ENCODE measurements around the gene KRTAP20-3. TPM values are rescaled to one million over a fixed set of nuclear protein-coding genes. Genes with fewer than 3 reads are reported as not detected.

KRTAP20-3 gene
- total and polyA plus RNA-seq, 2 experiments from 2014 or later: not detected

- Histone ChIP-seq H3K9me2 (replicated peaks; ENCODE audit: insufficient read depth) (no peaks in the 10 kb centered on the region), H3K9me3 (ENCODE audit: low read depth) (no peaks in the 10 kb centered on the region), H3K4me2 (no peak overlapping the region), H3K27ac (no peak overlapping the region), H3K79me2 (no peaks in the 10 kb centered on the region), H3K4me1 (ENCODE audit: insufficient read depth) (no peaks in the 10 kb centered on the region), H3K4me3 (no peak overlapping the region), H4K20me1 (ENCODE audit: insufficient read depth, poor library complexity, severe bottlenecking) (no peaks in the 10 kb centered on the region), H3K36me3 (replicated peaks; ENCODE audit: insufficient read depth, low read depth) (no peaks in the 10 kb centered on the region), H3K27me3 (no peaks in the 10 kb centered on the region), H2AFZ (no peak overlapping the region)
- WGBS (ENCODE audit: low lambda C conversion rate, missing lambda C conversion rate): 85% methylated on average over 4 of the region's 4 CpGs
- no peak for TF ChIP-seq EZH2 (IDR thresholded peaks at IDR 0.05; ENCODE audit: borderline replicate concordance)
- no peak for TF ChIP-seq EZH2phosphoT487 (IDR thresholded peaks at IDR 0.05; ENCODE audit: low read depth, severe bottlenecking, unreplicated experiment)
- no peak for TF ChIP-seq CTCF (IDR thresholded peaks at IDR 0.05; ENCODE audit: poor library complexity)
- DNase-seq (ENCODE audit: low spot score): no peak
Measured at GRCh38 chr21:30625449-30626165, 17.1 kb upstream of the KRTAP20-3 start.

GRCh38 chr21:30628109-30628508, 14.6 kb upstream of the KRTAP20-3 start:
- Histone ChIP-seq H3K4me1 (ENCODE audit: insufficient read depth) (no peaks in the 10 kb centered on the region), H3K27me3 (no peaks in the 10 kb centered on the region), H2AFZ (no peak overlapping the region), H3K4me2 (no peak overlapping the region), H4K20me1 (ENCODE audit: insufficient read depth, poor library complexity, severe bottlenecking) (no peaks in the 10 kb centered on the region), H3K9me3 (ENCODE audit: low read depth) (no peaks in the 10 kb centered on the region), H3K4me3 (no peak overlapping the region), H3K27ac (no peak overlapping the region), H3K79me2 (no peaks in the 10 kb centered on the region), H3K9me2 (replicated peaks; ENCODE audit: insufficient read depth) (no peaks in the 10 kb centered on the region), H3K36me3 (replicated peaks; ENCODE audit: insufficient read depth, low read depth) (no peaks in the 10 kb centered on the region)
- no peak for TF ChIP-seq CTCF (IDR thresholded peaks at IDR 0.05; ENCODE audit: poor library complexity)
- TF ChIP-seq EZH2 (IDR thresholded peaks at IDR 0.05; ENCODE audit: borderline replicate concordance): no peak
- TF ChIP-seq EZH2phosphoT487 (IDR thresholded peaks at IDR 0.05; ENCODE audit: low read depth, severe bottlenecking, unreplicated experiment): no peak
- 82% methylated on average over 4 of the region's 4 CpGs for WGBS (ENCODE audit: low lambda C conversion rate, missing lambda C conversion rate)
- DNase-seq (ENCODE audit: low spot score): no peak

GRCh38 chr21:30629200-30629599, 13.5 kb upstream of the KRTAP20-3 start:
- 61% methylated on average over 1 of the region's 1 CpG for WGBS (ENCODE audit: low lambda C conversion rate, missing lambda C conversion rate)
- Histone ChIP-seq H3K4me1 (ENCODE audit: insufficient read depth) (no peaks in the 10 kb centered on the region), H3K4me2 (no peak overlapping the region), H4K20me1 (ENCODE audit: insufficient read depth, poor library complexity, severe bottlenecking) (no peaks in the 10 kb centered on the region), H3K9me2 (replicated peaks; ENCODE audit: insufficient read depth) (no peaks in the 10 kb centered on the region), H3K27me3 (no peaks in the 10 kb centered on the region), H3K36me3 (replicated peaks; ENCODE audit: insufficient read depth, low read depth) (no peaks in the 10 kb centered on the region), H2AFZ (no peak overlapping the region), H3K4me3 (no peak overlapping the region), H3K79me2 (no peaks in the 10 kb centered on the region), H3K9me3 (ENCODE audit: low read depth) (no peaks in the 10 kb centered on the region), H3K27ac (no peak overlapping the region)
- no peak for TF ChIP-seq EZH2 (IDR thresholded peaks at IDR 0.05; ENCODE audit: borderline replicate concordance)
- no peak for DNase-seq (ENCODE audit: low spot score)

GRCh38 chr21:30634906-30635305, 7.8 kb upstream of the KRTAP20-3 start, which contains the start of gene KRTAP20-2:
Gene KRTAP20-2 (plus strand): TSS chr21:30635206. CDS start chr21:30635264, 58 bp downstream.
- H2AFZ ChIP-seq: no peak within 1 kb of the TSS
- no peaks in the 10 kb centered on the region for H3K9me3 ChIP-seq (ENCODE audit: low read depth)
- H3K4me2 ChIP-seq: no peak within 1 kb of the TSS
- no peak for TF ChIP-seq CTCF (IDR thresholded peaks at IDR 0.05; ENCODE audit: poor library complexity)
- 74% methylated on average over 1 of the region's 1 CpG for WGBS (ENCODE audit: low lambda C conversion rate, missing lambda C conversion rate)
- no peak within 1 kb of the TSS for H3K4me3 ChIP-seq
- no peak within 1 kb of the TSS for H3K27ac ChIP-seq
- H3K9me2 ChIP-seq (replicated peaks; ENCODE audit: insufficient read depth): no peaks in the 10 kb centered on the region
- no peaks in the 10 kb centered on the region for H3K4me1 ChIP-seq (ENCODE audit: insufficient read depth)
- no peaks in the 10 kb centered on the region for H3K36me3 ChIP-seq (replicated peaks; ENCODE audit: insufficient read depth, low read depth)
- H4K20me1 ChIP-seq (ENCODE audit: insufficient read depth, poor library complexity, severe bottlenecking): no peaks in the 10 kb centered on the region
- no peaks in the 10 kb centered on the region for H3K27me3 ChIP-seq
- H3K79me2 ChIP-seq: no peaks in the 10 kb centered on the region
- no peak for DNase-seq (ENCODE audit: low spot score)

Measured in hepatocyte (in vitro differentiated cells).